ENCODE results near the gene EPHB1.

GRCh38 chr3:134775831-134776230, 19.2 kb upstream of the EPHB1 start:
- TF ChIP-seq POLR2AphosphoS5 (IDR thresholded peaks at IDR 0.05; ENCODE audit: borderline replicate concordance, low read depth, low read length) (no peak), EZH2 (IDR thresholded peaks at IDR 0.05) (no peak), FOXP2 (optimal IDR thresholded peaks at IDR 0.05; ENCODE audit: control extremely low read depth, extremely low read length, insufficient read depth) (no peak)
